Nephron progenitor cell (in vitro differentiated cells): ENCODE results near the gene GSTM4.

Source experiments
- DNase-seq: peaks from one replicate; pipeline ENCODE4 v3.0.0; 2021
- H3K27ac Mint-ChIP-seq: 2 replicates; pipeline ENCODE4 v1.8.0; 2021; ENCODE audit warnings: mild to moderate bottlenecking, moderate library complexity, mixed read lengths
- H3K27me3 Mint-ChIP-seq: 2 replicates; pipeline ENCODE4 v1.8.0; 2021; ENCODE audit warnings: mild to moderate bottlenecking, low read depth, mixed read lengths; ENCODE audit not compliant: poor library complexity
- H3K36me3 Mint-ChIP-seq: 2 replicates; pipeline ENCODE4 v1.8.0; 2021; ENCODE audit warnings: low read depth, mixed read lengths
- H3K4me1 Mint-ChIP-seq: 2 replicates; pipeline ENCODE4 v1.8.0; 2021; ENCODE audit warnings: mixed read lengths
- H3K4me3 Mint-ChIP-seq: 2 replicates; pipeline ENCODE4 v1.8.0; 2021; ENCODE audit warnings: mild to moderate bottlenecking, moderate library complexity, mixed read lengths
- H3K9me3 Mint-ChIP-seq: 2 replicates; pipeline ENCODE4 v1.8.0; 2021; ENCODE audit warnings: mild to moderate bottlenecking, moderate library complexity, mixed read lengths
- TF ChIP-seq, protein P1 (sequence below): fragments of 200-600 bp; sonication (generic); IDR thresholded peaks from 2 replicates; pipeline ENCODE4 v1.5.0; 2021; ENCODE audit warnings: antibody characterized with exemption

Gene GSTM4

GRCh38 chr1:109626682-109627408 lies 29.1 kb upstream of the GSTM4 start:
- H3K27me3 Mint-ChIP-seq = peaks cover 2% of the 10 kb centered on the region
- peaks cover 53% of the 10 kb centered on the region for H3K4me1 Mint-ChIP-seq
- H3K36me3 Mint-ChIP-seq = peaks cover 36% of the 10 kb centered on the region
- no peak overlapping the region for H3K27ac Mint-ChIP-seq
- TF ChIP-seq, protein P1, sequence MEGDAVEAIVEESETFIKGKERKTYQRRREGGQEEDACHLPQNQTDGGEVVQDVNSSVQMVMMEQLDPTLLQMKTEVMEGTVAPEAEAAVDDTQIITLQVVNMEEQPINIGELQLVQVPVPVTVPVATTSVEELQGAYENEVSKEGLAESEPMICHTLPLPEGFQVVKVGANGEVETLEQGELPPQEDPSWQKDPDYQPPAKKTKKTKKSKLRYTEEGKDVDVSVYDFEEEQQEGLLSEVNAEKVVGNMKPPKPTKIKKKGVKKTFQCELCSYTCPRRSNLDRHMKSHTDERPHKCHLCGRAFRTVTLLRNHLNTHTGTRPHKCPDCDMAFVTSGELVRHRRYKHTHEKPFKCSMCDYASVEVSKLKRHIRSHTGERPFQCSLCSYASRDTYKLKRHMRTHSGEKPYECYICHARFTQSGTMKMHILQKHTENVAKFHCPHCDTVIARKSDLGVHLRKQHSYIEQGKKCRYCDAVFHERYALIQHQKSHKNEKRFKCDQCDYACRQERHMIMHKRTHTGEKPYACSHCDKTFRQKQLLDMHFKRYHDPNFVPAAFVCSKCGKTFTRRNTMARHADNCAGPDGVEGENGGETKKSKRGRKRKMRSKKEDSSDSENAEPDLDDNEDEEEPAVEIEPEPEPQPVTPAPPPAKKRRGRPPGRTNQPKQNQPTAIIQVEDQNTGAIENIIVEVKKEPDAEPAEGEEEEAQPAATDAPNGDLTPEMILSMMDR = no peak
- DNase-seq = no peak
- no peaks in the 10 kb centered on the region for H3K9me3 Mint-ChIP-seq
- no peak overlapping the region for H3K4me3 Mint-ChIP-seq

DNA sequence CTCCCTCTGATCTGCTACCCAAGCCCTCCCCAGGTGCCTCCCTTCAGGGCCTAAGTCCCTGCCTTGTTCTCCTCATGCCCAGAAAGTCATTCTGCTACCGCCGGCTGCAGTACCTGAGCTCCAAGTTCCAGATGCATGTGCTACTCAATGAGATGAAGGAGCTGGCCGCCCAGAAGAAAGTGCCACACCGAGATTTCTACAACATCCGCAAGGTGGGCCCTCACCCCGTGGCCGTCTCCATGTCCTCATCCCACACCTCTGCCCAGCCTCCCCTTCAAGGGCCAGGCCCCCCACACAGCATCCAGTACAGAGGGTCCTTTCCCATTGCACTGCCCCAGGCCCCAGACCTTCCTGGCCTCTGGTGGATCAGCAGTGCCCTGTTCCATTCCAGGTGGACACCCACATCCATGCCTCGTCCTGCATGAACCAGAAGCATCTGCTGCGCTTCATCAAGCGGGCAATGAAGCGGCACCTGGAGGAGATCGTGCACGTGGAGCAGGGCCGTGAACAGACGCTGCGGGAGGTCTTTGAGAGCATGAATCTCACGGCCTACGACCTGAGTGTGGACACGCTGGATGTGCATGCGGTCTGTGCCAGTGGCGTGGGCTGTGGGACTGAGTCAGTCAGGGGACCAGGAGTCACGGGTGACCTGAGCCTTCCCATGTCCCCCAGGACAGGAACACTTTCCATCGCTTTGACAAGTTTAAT lies 28.1 kb upstream of the GSTM4 start:
- Mint-ChIP-seq H3K9me3 (no peaks in the 10 kb centered on the region), H3K4me3 (no peak overlapping the region), H3K27ac (no peak overlapping the region), H3K27me3 (peaks cover 2% of the 10 kb centered on the region), H3K4me1 (peaks cover 46% of the 10 kb centered on the region), H3K36me3 (peaks cover 38% of the 10 kb centered on the region)
- TF ChIP-seq, protein P1 = no peak
- DNase-seq = no peak

- Mint-ChIP-seq H3K9me3 (no peaks in the 10 kb centered on the region), H3K4me3 (no peak overlapping the region), H3K27ac (no peak overlapping the region), H3K4me1 (peaks cover 37% of the 10 kb centered on the region), H3K27me3 (no peaks in the 10 kb centered on the region), H3K36me3 (peaks cover 38% of the 10 kb centered on the region)
- TF ChIP-seq, protein P1 = no peak
- DNase-seq = no peak
These were observed 27.2 kb upstream of the GSTM4 start for GRCh38 chr1:109628540-109629321.

DNA sequence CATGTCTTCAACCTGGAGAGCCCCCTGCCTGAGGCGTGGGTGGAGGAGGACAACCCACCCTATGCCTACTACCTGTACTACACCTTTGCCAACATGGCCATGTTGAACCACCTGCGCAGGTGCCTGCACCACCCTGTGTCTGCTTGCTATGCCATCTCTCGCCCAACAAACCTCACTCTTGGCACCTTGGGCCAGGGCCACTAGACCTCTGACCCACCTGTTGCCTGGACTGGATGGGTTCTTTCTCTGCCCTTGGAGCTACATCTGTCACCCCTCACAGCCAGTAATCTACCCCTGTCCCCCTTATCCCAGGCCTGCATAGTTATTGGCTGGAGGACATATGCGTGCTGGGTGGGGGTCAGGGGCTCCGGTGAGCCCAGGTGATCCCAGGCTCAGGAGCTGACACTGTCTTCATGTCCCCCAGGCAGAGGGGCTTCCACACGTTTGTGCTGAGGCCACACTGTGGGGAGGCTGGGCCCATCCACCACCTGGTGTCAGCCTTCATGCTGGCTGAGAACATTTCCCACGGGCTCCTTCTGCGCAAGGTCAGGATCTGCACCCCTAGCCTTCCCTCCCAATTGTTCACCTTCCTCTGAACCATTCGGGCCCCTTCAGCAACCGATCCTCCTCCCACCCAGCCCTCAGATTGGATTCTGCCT lies 26.4 kb upstream of the GSTM4 start:
- Mint-ChIP-seq H3K36me3 (peaks cover 38% of the 10 kb centered on the region), H3K4me3 (no peak overlapping the region), H3K9me3 (no peaks in the 10 kb centered on the region), H3K27ac (no peak overlapping the region), H3K4me1 (peaks cover 30% of the 10 kb centered on the region), H3K27me3 (no peaks in the 10 kb centered on the region)
- no peak for DNase-seq
- TF ChIP-seq, protein P1 = no peak

GRCh38 chr1:109630081-109630897 lies 25.6 kb upstream of the GSTM4 start:
- H3K27ac Mint-ChIP-seq = no peak overlapping the region
- H3K27me3 Mint-ChIP-seq = no peaks in the 10 kb centered on the region
- no peak overlapping the region for H3K4me3 Mint-ChIP-seq
- TF ChIP-seq, protein P1 = no peak
- H3K4me1 Mint-ChIP-seq = peaks cover 24% of the 10 kb centered on the region
- peak; percentile 58 for DNase-seq
- peaks cover 38% of the 10 kb centered on the region for H3K36me3 Mint-ChIP-seq
- H3K9me3 Mint-ChIP-seq = no peaks in the 10 kb centered on the region
